ENCODE results near the gene PRDM15.
"Not testable (repeated sequence)": the region's sequence is repeated elsewhere in the genome, so short reads cannot be mapped to it uniquely, and the experiment has no call there.

PRDM15 gene

GRCh38 chr21:41800425-41801320, 78.5 kb downstream of the PRDM15 start:
- DNase-seq (ENCODE audit: extremely low spot score, insufficient read length, low read depth) (no peak), FAIRE-seq (no peak)

DNA sequence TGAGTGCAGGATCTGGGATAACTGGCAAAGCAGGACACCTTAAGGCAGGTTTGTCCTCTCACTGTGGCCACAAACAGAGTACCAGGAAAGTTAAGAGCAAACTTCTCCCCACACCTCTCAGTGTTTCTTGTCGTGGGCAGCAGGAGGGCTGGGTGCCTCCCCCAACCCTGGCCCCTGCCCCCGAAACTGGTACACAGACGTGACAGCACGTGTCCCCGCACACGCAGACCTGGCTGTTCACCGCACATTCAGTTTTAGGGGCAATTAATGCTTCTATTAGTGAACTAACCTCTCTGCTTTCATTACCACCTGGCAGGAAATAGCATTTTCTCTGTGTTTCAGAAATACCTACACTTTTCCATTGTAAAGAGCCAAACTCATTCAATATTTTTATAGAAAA, 79.4 kb downstream of the PRDM15 start:
- FAIRE-seq (no peak), DNase-seq (ENCODE audit: extremely low spot score, insufficient read length, low read depth) (no peak)

DNA sequence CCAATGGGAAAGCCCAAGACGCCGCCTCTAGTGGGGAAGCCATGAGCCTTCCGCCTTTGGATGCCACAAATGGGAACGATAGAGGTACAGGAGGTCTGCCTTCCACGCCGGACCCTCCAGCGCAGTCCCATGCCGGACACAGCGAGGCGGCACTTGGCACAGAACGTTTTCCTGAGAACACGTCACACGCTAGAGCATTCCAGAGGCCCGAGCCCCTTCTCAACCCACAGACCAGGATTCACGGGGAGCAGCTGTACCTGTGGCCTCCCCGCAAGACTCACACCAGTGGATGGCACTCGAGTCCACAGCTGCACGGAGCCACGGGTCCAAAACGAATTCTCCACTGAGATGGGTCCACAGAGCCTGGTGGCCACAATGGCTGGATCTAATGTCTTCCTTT, 80.8 kb downstream of the PRDM15 start:
- no peak for DNase-seq (ENCODE audit: extremely low spot score, insufficient read length, low read depth)
- no peak for FAIRE-seq

- FAIRE-seq, result no peak
- DNase-seq (ENCODE audit: extremely low spot score, insufficient read length, low read depth), result no peak
Observed at GRCh38 chr21:41796476-41797080, 82.6 kb downstream of the PRDM15 start.

DNA sequence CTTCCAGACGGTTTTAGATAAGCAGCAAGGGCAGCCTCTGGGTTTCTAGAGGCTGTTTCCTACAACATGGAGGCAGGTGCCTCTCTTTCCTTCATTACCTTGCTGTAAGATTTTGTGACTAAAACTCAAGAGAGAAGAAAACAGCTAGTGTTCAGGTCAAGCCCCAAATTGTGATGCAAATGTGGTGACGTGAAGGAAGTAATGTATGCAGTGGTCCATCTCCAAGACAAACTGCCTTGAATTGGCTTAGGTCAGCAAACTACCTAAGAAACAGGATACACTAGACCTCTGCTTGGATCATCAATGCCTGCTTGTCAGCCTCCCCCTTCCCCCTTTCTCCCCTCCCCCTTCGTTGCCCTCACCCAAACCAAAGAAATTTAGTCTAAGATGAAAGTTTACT, 83.4 kb downstream of the PRDM15 start:
- no peak for DNase-seq (ENCODE audit: extremely low spot score, insufficient read length, low read depth)
- FAIRE-seq, result no peak

GRCh38 chr21:41794600-41794999, 84.5 kb downstream of the PRDM15 start:
- FAIRE-seq, result no peak

DNA sequence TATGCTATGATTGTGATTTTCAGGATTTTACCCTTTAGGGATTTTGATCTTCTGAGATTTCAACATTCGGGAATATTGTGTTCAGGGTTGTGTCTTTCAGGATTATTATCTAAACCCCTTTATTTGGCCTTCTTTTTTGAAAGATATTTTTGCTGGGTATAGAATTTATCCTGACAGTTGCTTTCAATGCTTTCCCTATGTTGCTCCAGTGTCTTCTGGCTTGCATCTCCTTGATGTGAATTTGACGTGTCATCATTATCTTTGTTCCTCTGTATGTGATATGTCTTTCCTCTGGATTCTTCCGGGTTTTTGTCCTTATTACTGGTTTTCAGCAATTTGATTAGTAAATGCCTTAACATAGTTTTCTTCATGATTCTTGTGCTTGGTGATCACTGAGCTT, 86.4 kb downstream of the PRDM15 start:
- FAIRE-seq (no peak), DNase-seq (ENCODE audit: extremely low spot score, insufficient read length, low read depth) (no peak)

More at GRCh38 chr21:41794600-41794999, 84.5 kb downstream of the PRDM15 start:
- DNase-seq (ENCODE audit: extremely low spot score, insufficient read length, low read depth), result no peak

GRCh38 chr21:41786509-41786987, 92.6 kb downstream of the PRDM15 start:
- DNase-seq (ENCODE audit: extremely low spot score, insufficient read length, low read depth) (no peak), FAIRE-seq (no peak)

DNA sequence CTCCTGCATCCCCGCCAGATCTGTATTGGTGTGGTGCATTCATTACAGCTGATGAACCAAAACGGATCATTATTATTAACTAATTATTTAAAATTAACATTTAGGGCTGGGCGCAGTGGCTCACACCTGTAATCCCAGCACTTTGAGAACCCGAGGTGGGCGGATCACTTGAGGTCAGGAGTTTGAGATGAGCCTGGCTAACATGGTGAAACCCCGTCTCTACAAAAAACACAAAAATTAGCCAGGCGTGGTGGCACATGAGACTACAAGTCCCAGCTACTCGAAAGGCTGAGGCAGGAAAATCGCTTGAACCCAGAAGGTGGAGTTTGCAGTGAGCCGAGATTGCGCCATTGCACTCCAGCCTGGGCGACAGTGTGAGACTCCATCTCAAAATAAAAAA, 93.9 kb downstream of the PRDM15 start:
- not testable (repeated sequence) for DNase-seq (ENCODE audit: extremely low spot score, insufficient read length, low read depth); FAIRE-seq

DNA sequence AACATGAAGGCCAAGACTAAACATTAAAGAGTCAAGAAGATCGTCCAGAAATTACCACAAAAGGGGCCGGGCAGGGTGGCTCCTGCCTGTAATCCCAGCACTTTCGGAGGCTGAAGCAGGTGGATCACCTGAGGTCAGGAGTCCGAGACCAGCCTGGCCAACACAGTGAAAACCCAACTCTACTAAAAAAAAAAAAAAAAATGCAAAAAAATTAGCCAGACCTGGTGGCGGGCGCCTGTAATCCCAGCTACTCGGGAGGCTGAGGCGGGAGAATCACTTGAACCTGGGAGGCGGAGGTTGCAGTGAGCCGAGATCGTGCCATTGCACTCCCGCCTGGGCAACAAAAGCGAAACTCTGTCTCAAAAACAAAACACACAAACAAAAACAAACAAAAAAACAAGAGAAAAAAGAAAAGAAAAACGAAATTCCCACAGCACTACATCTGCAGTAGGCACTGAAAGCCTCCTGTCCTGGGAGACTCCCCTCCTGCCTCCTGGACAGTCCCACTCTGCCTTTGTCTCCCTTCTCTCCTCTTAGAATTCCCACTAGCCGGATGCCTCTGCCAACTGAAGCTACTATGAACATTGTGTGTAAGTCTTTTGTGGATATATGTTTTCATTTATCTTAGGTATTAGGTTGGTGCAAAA, 94.6 kb downstream of the PRDM15 start:
- FAIRE-seq, result no peak
- no peak for DNase-seq (ENCODE audit: extremely low spot score, insufficient read length, low read depth)

DNA sequence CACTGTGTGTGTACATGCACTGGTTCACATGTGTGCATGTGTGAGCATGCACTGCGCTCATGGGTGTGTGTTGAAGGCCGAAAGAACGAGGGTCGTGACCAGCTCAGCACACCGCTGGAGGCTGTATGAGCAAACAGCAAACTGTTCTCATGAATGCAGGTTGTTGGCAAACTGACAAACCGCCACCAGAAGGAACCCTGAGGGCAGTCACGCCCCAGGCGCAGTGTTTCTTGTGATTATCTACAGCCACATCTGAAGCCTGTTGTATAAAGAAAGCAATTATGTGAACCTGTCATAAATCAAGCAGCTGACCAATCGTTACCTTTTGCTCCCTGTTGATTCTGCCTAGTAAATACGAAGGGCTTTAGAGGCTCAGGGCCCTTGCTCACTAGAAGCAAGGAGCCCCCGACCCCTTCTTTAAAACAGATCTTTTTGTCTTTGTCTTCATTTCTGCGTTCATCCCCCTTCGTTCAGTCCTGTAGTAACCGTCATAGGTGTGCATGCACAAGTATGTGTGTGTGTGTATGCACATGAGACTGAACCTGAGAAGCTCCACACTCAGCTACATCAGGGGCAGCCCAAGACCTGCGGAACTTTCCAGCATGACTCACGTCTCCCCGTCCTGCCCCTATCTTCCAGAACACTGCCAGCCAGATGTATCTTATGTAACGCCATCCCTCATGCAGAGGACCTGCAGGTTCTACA, 95.5 kb downstream of the PRDM15 start:
- FAIRE-seq (no peak), DNase-seq (ENCODE audit: extremely low spot score, insufficient read length, low read depth) (no peak)

DNA sequence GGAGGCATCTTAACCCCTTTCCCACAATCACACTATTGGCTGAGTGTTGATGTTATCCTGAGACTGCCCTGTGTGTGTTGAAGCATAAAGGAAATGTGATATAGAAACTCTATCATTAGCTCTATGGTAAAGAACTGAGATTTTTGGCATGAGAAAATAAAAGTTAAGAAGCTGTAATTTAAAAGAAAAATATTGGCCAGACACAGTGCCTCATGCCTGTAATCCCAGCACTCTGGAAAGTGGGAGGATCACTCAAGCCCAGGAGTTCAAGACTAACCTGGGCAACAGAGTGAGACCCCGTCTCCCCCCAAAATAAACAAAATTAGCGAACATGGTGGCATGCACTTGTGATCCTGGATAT, 98.1 kb downstream of the PRDM15 start:
- FAIRE-seq, result no peak
- DNase-seq (ENCODE audit: extremely low spot score, insufficient read length, low read depth), result no peak

DNA sequence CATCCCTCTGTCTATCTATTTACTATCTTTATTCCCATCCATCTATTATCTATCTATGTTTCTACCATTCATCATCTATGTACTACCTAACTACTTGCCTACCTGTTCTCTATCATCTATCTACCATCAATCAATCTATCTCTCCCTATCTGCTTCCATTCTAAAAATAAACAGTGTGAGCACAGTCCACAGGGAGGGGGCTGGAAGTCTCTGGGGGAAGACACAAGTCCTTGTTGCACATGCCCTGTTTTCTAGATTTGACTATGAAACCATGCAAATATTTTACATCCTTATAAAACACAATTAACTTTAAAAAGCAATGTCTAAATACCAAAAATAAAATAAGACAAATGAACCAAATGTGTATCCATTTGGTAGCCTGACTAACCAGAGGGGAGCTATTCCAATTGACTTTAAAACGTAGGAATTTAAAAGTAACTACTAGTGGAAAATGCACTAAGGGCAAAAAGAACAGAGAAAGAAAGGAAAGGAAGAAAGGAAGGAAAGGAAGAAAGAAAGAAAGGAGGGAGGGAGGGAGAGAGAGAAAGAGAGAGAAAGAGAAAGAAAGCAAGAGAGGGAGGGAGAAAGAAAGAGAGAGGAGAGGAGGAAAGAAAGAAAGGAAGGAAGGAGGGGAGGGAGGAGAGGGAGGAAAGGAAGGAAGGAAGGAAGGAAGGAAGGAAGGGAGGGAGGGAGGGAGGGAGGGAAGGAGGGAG, 98.7 kb downstream of the PRDM15 start:
- no peak for FAIRE-seq
- no peak for DNase-seq (ENCODE audit: extremely low spot score, insufficient read length, low read depth)

DNA sequence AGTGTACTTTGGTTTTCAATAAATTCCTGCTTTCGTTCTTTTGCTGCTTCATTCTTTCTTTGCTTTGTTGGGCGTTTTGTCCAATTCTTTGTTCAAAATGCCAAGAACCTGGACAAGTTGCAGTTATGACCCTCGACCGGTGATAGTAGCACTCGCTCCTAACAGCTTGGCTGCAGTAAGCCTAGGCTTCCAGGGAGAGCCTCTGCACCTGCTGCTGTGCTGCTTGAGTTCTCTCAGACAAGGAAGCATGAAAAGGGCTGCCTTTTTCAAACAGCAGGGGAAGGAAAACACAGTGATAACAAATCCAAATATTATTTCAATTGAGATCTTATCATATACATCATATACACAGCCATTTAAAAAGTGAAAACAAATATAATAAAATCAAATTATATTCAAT, 99.5 kb downstream of the PRDM15 start:
- FAIRE-seq, result no peak
- DNase-seq (ENCODE audit: extremely low spot score, insufficient read length, low read depth), result no peak

GRCh38 chr21:41778930-41779600, 100.1 kb downstream of the PRDM15 start:
- DNase-seq (ENCODE audit: extremely low spot score, insufficient read length, low read depth) (no peak), FAIRE-seq (no peak)

DNA sequence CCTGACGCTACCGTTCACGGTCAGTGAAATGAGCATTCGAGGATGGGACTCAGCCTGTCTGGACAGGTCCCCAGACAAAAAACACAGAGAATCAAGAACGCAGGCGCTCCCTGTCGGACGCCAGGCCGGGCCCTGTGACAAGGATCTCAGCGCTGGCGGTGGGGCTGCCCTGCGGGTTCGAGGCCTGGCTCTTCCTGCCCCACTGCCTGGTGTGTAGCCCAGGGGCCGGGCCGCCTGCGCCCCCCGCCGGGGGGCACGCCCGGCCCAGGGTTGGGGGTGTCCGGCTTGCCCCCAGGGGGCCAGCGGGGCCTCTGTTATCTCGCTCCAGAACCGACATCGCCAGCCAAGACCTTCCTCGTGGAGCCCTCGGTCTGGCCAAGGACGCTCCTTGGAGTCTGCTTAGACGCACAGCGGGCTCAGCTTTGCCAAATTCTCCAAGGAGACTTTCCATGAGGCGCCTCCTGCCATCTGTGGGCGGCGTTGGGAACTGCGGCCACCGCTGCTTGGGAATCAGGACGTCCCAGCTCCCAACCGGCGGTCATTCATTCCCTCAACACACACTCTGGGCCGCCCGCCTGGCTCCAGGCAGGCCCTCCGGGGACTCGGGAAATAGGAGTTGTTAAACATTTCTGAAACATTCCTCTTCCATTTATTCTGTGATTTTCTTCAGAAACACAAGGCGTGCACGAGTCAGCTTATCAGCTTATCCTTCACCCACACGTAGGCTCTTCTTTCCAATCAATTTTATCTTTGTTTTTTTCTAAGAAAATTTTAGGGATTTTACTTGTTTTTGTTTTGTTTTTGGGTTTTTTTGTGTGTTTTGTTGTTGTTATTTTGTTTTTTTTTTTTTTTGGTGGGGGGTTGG, 101.0 kb downstream of the PRDM15 start:
- DNase-seq (ENCODE audit: extremely low spot score, insufficient read length, low read depth), result no peak
- FAIRE-seq, result no peak

GRCh38 chr21:41776778-41777177, 102.4 kb downstream of the PRDM15 start:
- no peak for DNase-seq (ENCODE audit: extremely low spot score, insufficient read length, low read depth)
- no peak for FAIRE-seq

DNA sequence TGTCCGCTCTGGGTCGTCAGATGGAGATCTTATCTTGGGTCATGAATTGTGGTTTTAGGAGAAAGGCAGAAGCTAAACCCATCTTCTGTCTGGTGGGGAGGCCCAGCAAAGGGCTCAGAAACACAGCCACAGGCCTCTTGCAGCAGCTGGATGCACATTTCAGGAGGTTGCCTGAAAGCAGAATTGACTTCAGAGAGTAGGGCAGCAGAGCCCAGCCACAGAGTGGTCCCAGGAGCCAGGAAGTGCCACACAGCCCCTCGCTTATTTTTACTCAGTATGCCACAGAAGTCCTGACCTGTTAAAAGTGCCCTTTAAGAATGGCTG, 104.0 kb downstream of the PRDM15 start:
- no peak for FAIRE-seq
- DNase-seq (ENCODE audit: extremely low spot score, insufficient read length, low read depth), result no peak
